ENCODE data around the gene ITGB1BP1.

Gene ITGB1BP1

DNA sequence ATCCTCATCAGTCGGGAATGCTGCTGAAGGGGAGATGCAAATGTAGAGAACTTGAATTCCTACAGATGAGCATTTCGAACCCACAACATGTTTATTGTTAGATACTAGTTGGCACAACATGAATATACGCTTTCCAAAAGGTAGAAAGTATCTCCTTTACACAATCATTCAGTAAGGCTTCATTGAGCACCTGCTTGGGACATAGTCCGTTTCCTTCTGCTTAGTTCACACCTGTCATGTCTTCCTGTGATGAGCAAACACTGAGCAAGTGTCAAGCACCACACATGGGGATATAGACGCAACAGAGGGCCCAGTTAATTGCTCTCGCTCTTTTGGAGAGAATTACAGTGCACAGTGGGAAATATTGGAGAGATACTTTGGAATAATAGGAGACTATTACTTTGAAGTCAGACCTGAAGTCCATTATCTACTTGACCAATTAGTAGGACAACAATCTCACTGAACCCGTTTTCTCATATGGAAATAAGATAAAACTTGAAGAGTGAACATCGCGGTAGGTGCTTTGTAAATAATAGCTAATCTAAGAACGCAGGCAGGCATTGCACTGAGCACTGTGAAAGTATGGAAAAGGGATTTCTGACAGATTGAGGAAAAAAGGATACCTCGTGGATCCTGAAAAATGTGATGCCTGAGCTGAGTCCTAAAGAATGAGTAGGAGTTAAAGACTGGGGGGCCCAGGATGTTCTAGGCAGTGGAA, 1.3 kb upstream of the ITGB1BP1 start:
- FAIRE-seq (no peak), DNase-seq (ENCODE audit: low spot score) (no peak)

DNA sequence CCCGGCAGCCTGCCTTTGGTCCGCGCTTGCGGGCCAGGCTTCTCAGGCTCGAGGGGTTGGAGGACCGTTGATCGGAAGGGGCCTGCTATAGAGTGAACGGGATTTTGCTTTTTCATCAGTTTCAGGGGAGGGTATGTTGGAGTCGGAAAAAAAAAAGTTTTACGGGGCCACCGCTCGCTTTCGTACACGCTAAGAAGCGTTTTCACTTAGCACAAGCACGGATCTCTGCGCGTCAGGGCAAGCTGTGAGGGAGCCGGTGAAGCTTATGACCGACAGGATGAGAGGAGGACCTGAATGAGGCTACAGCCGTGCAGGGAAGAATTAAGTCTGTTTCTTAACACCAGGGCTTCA, 569 bp upstream of the ITGB1BP1 start:
- DNase-seq (ENCODE audit: low spot score): no peak
- no peak for FAIRE-seq

DNA sequence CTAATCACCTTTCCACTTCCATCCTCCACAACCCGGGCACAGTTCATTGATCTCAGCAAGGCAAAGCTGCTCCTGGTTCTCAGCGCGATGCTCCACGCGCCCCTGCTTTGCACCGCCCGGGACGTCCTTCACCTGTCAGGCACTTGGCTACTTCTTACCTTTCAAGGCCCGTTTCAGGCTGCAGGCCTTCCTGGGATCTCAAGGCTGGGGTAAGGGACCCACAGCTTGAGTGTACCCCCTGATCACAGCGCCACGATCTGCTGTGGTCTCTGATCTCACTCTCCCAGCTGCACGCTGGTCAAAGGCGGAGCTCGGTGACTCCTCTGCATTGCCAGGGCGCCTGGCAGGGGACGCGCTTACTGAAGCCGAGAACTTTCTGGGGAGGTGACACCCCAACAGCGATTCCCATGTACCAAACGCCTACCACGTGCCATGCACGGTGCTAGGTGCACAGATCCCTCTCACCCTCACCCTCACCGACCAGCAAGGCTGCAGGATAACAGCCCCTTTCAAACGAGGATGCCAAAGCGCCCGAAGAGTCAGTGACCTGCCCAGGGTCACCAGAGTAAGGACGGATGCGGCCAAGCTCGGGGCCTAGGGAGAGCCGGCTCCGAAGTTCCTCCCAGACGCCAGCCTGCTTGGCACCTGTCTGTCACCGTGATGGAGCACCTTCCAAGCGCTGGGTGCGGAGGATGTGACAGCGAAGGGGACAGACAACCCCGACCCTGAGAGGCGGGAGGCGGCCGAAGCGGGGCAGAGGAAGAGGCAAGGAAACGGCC, 818 bp downstream of the ITGB1BP1 start:
- peak; percentile 17 for DNase-seq (ENCODE audit: low spot score)
- no peak for FAIRE-seq

GRCh38 chr2:9420495-9420894, 2.8 kb downstream of the ITGB1BP1 start:
- FAIRE-seq (no peak), DNase-seq (ENCODE audit: low spot score) (no peak)

- FAIRE-seq (no peak), DNase-seq (ENCODE audit: low spot score) (no peak)
Measured at GRCh38 chr2:9419541-9419940, 3.8 kb downstream of the ITGB1BP1 start.

DNA sequence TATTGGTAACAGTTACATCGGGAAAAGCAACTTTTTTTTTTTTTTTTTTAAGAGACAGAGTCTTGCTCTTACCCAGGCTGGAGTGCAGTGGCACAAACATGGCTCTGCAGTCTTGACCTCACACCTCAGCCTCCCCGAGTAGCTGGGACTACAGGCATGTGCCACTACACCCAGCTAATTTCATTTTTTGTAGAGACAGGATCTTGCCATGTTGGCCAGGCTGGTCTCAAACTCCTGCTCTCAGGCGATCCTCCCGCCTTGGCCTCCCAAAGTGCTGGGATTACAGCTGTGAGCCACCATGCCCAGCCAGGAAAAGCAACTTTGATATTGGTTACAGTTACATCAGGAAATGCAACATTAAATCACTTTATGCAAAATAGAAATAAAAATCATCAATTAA, 4.6 kb downstream of the ITGB1BP1 start:
- FAIRE-seq (no peak), DNase-seq (ENCODE audit: low spot score) (no peak)

GRCh38 chr2:9417725-9418124, 5.6 kb downstream of the ITGB1BP1 start:
- DNase-seq (ENCODE audit: low spot score): no peak
- FAIRE-seq: no peak

DNA sequence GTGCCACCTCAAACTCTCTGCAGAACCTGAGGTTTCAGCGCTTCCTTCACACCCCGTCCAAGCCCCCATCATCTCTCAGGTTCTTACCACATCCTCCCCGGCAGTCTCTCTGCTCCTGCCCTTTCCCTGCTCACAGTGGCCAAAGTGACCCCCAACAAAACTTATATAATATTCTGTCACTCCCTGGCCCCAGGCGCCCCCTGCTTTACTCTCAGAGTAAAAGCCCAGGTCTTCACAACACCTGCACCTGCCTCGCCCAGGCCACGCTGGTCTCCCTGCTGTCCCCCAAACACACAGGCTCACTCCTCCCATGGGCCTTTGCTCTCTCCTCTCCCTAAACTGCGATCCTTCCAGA, 6.4 kb downstream of the ITGB1BP1 start:
- DNase-seq (ENCODE audit: low spot score) (no peak), FAIRE-seq (no peak)

DNA sequence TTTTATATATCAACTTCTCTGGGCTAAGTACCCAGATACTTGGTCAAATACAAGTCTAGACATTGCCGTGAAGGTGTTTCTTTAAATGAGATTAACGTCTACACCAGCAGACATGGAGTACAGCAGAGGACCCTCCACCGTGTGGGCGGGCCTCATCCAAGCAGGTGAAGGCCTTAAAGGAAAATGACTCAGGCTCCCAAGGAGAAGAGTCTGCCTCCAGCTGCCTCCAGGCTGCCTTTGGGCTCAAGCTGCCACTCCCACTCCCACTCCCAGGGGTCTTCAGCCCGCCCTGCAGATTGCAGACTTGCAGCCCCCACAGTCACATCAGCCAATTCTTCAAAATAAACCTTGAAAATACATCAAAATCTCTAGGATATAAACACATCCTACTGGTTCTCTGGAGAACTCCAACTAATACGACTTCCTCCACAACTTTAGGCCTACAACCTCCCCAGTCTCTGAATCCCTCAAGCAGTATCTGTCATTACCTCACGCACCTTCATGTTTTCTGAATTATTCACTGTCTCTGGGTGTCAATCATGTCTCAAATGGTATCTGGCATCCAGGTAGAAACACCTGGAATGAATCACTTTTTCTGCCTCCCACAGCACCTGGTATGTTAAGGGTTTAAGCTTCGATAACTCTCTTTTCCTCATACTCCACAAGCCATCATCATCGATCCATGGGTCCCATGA, 6.9 kb downstream of the ITGB1BP1 start:
- DNase-seq (ENCODE audit: low spot score) (no peak), FAIRE-seq (no peak)

GRCh38 chr2:9415516-9416169, 7.7 kb downstream of the ITGB1BP1 start:
- DNase-seq (ENCODE audit: low spot score): no peak

GRCh38 chr2:9412781-9413180, 10.5 kb downstream of the ITGB1BP1 start:
- FAIRE-seq: no peak
- no peak for DNase-seq (ENCODE audit: low spot score)

More at GRCh38 chr2:9415516-9416169, 7.7 kb downstream of the ITGB1BP1 start:
- no peak for FAIRE-seq

- FAIRE-seq (no peak), DNase-seq (ENCODE audit: low spot score) (no peak)
Measured at GRCh38 chr2:9410108-9410507, 13.2 kb downstream of the ITGB1BP1 start.

GRCh38 chr2:9408641-9409151, 14.6 kb downstream of the ITGB1BP1 start:
- DNase-seq (ENCODE audit: low spot score) (no peak), FAIRE-seq (no peak)

GRCh38 chr2:9407363-9407811, 15.9 kb downstream of the ITGB1BP1 start:
- FAIRE-seq: no peak
- DNase-seq (ENCODE audit: low spot score): no peak

DNA sequence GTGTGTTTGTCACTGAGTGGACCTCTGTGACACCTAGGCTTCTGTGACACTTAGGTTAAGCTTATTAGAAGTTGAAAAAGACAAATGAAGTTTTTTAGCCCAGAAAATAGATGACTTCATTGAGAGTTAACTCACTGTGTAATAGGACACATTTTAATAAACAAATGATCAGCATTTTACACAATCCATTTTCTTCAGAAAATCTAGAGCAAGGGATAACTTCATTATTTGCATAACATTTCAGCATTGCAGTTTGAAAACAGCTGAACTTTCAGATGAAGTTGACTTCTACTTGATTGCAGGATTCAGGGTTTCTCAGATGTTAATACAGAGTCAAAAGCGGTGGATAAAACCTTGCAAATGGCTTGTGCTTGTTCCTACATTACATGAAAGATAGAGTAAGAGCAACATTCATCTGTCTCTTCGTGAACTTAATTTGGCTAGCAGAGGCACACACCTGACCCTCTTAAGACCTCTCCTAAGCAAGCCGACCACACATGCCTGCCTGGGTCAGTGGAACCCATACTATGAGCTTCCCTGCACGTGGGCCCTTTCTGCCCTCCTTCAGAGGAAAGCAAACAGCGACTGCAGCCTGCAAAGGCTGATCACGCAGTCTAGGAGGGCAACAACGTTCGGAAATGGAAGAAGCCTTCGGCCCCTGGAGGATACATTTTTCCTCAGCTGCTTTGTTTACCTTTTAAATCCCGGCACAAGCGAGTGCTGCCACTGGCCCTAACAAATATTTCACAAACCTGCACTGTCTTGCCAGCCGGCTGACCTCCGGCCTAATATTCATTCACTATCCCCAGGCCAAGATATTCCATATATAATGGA, 16.6 kb downstream of the ITGB1BP1 start:
- FAIRE-seq: no peak
- no peak for DNase-seq (ENCODE audit: low spot score)

- DNase-seq (ENCODE audit: low spot score) (no peak), FAIRE-seq (no peak)
Measured at GRCh38 chr2:9405636-9406035, 17.7 kb downstream of the ITGB1BP1 start.

DNA sequence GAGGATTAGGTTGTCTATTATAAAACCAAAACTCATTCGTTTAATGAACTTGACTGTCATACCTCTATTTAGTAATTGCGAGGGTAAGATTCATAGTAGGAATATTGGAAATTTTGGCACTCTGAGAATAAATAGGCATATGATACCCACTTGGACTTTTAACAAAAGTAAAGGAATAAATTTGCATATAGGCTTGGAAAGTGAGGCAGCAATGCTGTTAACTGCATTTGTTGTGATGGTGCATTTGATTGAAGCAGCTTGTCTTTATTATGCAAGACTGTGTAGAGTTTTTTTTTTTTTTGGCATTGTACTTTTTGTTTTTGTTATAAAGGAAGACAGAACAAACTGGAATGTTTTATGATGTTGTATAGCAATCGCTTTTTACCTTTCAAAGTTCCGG, 18.9 kb downstream of the ITGB1BP1 start:
- no peak for DNase-seq (ENCODE audit: low spot score)
- no peak for FAIRE-seq

- FAIRE-seq: no peak
- no peak for DNase-seq (ENCODE audit: low spot score)
Measured at GRCh38 chr2:9403924-9404323, 19.4 kb downstream of the ITGB1BP1 start.

- DNase-seq (ENCODE audit: low spot score) (no peak), FAIRE-seq (no peak)
Measured at GRCh38 chr2:9401646-9402371, 21.5 kb downstream of the ITGB1BP1 start.

- FAIRE-seq (no peak), DNase-seq (ENCODE audit: low spot score) (no peak)
Measured at GRCh38 chr2:9401059-9401547, 22.2 kb downstream of the ITGB1BP1 start.

Data from RCC 7860 (cell line).